HG03565 (cell line): ENCODE measurements around the gene PSD4.

Experiments used
- ATAC-seq: cut with Tn5 transposase; IDR thresholded peaks from one replicate; pipeline ENCODE4 v1.9.1; 2021; ENCODE audit warnings: mild to moderate bottlenecking, moderate library complexity; ENCODE audit not compliant: unreplicated experiment

Gene PSD4

GRCh38 chr2:113183264-113183663 is 9.5 kb downstream of the PSD4 start:
- ATAC-seq = no peak

- no peak for ATAC-seq
Observed at GRCh38 chr2:113183703-113184102, 9.9 kb downstream of the PSD4 start.

DNA sequence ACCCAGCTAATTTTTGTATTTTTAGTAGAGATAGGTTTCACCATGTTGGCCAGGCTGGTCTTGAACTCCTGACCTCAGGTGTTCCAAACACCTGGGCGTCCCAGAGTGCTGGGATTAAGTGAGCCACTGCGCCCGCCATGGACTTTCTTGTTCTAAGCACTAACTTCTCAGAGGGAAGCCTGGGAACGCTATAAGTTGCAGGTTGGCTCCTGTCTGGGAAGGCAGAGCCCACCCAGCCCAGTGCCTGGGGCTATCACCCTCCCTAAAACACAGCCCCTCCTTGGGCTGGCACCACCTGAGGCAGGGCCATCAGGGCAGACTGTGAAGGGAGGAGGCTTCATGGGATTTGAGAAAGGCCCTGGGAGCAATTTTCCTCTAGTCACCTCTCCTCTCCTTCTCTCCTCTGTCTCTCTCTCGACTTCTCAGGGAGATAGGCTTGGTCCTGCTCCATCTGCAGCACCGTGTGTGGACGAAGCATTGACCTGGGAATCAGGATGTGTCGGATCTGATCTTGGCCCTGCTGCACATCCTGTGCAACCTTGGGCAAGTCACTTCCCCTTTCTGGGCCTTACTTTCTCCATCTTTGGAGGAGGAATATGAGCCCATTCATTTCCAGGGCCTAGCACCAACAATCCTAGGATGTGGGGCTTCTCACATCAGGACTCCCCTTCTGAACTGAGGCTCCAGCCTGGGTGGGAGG is 10.9 kb downstream of the PSD4 start:
- ATAC-seq = no peak

DNA sequence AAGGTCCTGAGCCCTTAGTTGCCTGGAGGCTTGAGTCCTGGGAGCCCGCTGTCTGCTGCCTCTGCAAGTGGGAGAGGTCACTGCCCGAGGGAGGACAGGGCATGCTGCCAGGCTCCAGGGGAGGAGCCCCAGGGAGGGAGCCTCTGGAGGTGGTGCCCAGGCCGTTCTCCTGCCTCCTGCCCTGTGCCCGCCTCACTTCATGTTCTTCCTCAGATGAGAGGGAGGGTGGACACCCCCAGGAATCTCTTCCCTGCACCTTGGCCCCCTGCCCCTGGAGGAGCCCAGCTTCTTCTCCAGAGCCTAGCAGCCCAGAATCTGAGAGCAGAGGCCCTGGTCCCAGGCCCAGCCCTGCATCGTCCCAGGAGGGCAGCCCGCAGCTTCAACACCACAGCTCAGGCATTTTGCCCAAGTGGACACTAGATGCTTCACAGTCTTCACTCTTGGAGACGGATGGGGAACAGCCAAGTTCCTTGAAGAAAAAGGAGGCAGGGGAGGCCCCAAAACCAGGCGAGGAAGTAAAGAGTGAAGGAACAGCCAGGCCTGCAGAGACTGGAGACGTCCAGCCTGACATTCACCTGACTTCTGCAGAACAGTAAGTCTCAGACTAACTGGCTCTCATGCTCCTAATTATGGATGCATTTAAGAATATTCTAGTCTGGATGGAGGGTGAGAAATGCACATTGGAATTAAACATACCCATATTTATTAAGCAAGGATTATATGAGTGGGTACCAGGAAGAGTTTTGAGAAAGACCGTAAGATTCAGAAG is 12.1 kb downstream of the PSD4 start:
- ATAC-seq = no peak

DNA sequence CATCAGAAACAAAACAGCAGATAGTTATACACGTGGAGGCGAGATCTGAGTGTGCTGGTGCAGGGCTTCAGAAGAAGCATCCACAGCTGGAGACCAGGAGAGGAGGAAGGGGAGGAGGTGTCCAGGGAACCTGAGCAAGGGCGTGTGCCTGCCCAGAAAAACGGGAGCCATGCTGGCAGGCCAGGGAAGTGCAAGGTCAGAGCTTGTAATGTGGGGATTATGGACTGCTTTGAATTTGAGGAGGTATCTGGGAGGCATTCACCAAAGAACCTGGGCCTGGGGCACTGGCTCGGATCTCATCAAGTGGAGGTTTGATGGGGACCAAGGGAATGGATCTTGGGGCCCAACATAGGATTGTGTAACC is 12.6 kb downstream of the PSD4 start:
- ATAC-seq = no peak

GRCh38 chr2:113187771-113188170 is 14.0 kb downstream of the PSD4 start:
- no peak for ATAC-seq

DNA sequence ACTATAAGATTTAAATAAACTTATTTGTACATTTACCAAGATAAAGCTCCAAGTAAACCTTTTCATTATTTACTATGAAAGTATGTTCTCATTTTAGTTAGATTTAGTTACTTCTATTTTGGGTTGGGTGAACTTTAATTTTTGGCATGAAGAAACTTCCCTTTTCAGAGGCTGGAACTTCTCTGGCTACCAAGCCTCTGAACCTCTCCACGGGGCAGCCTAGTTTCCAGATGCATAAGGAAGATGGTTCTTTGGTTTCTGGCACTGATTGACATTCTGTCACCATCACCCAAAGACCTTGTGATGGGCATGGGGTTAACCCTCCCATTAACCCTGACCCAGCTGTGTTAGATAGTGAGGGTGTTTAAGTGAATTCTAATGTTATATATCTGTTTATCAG is 17.1 kb downstream of the PSD4 start:
- no peak for ATAC-seq

GRCh38 chr2:113192459-113193100 is 18.8 kb downstream of the PSD4 start:
- ATAC-seq = no peak

DNA sequence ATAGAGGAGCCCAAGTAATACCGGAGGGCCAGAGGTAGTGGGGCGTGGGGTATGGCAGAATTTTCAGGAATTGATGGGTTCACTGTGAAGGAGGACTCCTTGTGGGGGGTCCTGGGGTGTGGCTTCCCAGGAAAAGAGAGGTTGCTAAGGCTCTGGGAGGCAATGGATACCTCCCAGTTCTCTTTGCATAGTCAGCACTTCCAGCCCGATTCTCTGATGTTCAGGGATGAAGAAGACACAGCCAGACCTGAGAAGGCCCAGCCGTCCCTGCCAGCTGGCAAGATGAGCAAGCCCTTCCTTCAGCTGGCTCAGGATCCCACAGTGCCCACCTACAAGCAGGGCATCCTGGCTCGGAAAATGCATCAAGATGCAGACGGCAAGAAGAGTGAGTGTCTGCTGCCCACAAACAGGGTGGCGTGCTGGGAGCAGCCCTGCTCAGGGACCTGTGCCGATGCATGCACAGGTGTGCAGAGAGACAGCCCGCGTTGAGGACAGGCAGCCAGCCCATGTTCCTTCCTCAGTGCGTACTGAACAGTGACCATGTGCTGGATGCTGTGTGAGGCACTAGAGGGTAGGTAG is 22.2 kb downstream of the PSD4 start:
- ATAC-seq = no peak

DNA sequence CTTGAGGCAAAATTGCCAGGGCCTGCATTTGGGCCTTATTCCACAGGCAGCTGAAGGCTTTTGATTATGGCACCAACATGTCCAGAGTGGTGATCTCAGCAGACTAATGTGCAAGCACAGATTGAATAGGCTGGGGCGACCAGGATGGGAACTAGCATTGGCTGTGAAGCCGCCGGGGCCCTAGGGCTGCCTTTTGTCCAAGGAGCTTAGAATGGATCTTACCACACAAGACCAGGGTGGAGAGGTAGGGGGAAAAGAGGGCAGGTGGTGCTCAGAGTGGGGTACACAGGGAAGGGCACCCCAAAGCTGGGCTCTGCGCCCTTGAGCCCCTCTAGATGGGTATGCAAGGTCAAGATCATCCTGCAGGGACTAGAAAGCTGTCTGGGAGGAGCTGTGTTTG is 23.1 kb downstream of the PSD4 start:
- ATAC-seq = no peak

DNA sequence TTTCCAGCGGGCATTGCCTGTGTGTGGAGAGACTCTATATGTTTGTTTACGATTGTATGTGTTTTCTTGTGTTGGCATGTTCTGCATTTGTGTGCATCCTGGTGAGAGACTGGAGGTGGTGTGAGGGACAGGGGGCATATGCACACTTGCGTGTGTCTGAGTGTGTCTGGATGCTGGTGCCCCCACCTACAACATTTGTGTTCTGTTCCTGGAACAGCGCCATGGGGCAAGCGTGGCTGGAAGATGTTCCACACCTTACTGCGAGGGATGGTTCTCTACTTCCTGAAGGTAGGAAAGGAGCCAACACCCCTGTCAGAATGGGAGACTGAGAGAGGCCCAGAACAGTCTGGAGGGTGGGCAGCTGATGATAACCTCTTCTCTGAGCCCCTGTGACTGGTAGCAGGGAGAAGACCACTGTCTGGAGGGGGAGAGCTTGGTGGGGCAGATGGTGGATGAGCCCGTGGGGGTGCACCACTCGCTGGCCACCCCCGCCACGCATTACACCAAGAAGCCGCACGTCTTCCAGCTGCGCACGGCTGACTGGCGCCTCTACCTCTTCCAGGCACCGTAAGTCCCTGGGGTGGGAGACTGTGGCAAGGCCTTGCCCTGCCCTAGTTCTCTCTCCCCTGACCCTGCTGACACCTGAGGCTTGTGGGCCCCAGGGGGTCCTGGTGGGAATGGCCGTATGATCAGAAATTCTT is 23.7 kb downstream of the PSD4 start:
- ATAC-seq = no peak

DNA sequence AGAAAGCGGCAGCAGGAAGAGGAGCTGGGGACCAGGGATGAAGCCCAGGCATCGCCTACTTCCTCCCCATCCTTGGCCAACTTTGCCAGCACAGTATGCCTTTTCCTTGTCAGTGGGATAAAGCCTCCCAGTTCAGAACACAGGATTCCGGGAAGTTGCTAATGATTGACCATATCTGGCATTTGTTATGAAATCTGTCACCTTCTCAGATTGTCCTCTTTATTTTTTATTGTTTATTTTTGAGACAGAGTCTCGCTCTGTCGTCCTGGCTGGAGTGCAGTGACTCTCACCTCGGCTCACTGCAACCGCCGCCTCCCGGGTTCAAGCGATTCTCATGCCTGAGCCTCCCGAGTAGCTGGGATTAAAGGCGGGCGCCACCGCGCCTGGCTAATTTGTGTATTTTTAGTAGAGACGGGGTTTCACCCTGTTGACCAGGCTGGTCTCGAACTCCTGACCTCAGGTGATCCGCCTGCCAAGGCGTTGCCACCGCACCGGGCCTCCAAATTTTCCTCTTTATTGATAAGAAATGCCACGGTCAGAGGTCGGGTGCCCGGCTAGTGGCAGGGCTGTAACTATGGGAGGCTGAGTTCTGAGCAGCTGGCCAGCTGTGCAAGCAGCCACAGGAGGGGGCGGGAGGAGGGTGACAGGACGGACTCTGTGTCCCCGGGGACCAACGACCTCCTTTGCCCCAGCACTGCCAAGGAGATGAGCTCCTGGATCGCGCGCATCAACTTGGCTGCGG is 24.4 kb downstream of the PSD4 start:
- ATAC-seq = no peak

DNA sequence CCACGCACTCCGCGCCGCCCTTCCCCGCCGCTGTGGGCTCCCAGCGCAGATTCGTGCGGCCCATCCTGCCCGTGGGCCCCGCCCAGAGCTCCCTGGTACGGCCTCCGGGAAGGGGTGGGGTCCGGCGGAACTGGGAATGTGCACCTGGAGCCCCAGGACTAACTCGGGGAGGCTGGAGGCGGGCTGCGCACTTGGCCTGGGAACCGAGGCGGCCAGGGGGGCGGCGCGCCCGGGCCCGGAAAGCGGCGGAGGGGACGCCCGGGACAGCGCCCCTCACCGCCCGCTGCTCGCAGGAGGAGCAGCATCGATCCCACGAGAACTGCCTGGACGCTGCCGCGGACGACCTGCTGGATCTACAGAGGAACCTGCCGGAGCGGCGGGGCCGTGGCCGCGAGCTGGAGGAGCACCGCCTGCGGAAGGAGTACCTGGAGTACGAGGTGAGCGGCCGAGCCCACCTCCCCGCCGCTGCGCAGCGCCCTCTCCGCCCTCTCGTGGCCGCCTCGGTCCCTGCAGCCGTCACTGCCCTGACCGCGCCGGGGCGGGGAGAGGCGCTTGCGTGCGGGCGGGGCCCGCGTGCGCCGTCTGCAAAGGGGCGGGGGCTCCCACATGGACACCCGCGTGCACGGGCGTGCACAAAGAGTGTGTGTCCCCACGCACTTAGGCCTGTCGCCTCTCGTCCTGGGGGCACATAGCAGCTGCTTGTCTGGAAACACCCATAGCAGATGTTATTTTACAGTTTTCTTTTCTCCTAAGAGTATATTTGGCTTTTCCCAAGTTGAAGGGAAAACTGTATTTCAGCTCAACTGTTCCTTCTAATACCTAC is 25.2 kb downstream of the PSD4 start:
- ATAC-seq = peak; percentile 74

DNA sequence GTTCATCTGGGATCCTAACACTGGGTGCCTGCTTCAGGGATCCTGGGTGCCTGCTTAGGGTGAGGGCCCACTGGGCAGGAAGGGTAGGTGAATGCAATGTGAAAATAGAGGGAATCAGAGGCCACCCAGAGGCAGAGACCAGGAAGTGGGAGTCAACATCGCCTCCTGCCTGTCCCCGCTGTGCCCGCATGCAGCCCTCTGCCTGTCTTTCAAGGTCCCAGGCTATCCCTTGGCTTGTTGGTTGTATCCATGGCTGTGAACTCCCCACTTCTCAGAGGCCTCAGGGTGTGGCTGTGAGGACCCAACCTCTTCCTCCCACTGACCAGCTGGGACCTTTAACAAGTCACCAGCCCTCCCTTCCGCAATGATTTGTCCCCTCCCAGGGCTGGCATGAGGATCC is 26.5 kb downstream of the PSD4 start:
- ATAC-seq = no peak

- no peak for ATAC-seq
Observed at GRCh38 chr2:113200736-113201490, 27.1 kb downstream of the PSD4 start.

- no peak for ATAC-seq
Observed at GRCh38 chr2:113201496-113202304, 27.9 kb downstream of the PSD4 start.

DNA sequence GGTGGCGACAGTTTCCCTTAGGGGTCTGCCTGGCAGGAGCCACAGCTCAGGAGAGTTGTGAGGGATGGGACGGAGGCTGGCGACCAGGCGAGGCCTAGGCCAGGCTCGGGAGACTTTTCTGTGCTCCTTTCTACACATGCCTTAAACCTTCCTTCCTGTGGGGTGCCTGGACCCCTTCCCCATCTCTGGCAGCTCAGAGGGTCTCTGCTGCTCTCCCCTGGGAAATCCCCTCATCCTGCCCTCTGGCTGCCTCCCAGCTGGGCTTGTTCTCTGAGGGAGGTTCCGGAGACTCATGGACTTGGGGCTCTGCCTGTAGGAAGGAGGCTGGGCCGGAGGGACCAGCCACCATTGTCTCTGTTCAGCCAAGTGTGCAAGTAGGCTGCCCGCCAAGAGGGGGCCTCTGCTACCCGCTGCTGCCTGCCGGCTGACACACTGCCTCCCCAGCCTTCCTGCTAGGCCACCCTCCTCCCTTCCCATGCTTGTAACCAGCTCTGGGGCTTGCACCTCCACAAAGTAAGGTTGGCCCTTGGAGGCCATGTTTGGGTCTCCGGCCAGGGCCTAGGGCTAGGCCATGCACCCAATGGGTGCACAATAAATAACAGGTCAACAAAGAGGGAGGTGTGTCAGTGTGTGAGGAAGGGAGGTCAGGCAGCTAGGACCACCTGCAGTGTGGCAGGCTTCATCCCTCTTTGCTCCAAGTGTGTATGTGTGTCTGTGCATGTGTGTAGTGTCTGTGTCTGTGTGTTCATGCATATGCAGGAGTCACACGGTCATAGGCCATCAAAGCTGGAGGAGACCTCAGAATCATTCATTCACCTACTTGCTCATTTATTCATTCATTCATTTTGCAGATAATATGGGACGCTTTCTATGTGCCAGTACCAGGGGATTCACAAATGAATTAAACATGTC is 28.8 kb downstream of the PSD4 start:
- no peak for ATAC-seq
